ENCODE results near the gene SMAD4. TPM values are rescaled to one million over a fixed set of nuclear protein-coding genes. Genes with fewer than 3 reads are reported as not detected.
"Not testable (repeated sequence)": the region's sequence is repeated elsewhere in the genome, so short reads cannot be mapped to it uniquely, and the experiment has no call there.

Gene SMAD4
- total RNA-seq, 1 donor, result 110 TPM

DNA sequence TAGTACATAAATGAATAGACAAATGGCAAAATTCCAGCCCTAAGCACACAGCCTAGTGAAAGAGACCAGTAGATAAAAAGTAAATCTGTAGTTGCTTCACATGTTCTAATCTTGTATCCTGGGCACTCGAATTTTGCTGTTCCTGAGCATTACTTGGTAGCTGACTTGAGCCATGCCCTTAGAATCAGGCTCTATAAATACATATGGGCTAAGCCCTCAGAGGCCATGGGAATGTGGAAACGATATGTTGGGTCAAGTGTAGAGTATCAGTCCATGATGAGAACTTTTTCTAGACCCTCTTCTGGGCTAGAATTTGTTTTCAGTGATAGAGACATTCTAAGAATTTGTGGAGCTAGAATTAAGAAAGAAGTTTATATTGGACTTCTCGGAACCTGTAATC lies 40.3 kb upstream of the SMAD4 start:
- H3K4me3 ChIP-seq (ENCODE audit: low read depth, low read length), result no peak overlapping the region
- TF ChIP-seq, protein P1, sequence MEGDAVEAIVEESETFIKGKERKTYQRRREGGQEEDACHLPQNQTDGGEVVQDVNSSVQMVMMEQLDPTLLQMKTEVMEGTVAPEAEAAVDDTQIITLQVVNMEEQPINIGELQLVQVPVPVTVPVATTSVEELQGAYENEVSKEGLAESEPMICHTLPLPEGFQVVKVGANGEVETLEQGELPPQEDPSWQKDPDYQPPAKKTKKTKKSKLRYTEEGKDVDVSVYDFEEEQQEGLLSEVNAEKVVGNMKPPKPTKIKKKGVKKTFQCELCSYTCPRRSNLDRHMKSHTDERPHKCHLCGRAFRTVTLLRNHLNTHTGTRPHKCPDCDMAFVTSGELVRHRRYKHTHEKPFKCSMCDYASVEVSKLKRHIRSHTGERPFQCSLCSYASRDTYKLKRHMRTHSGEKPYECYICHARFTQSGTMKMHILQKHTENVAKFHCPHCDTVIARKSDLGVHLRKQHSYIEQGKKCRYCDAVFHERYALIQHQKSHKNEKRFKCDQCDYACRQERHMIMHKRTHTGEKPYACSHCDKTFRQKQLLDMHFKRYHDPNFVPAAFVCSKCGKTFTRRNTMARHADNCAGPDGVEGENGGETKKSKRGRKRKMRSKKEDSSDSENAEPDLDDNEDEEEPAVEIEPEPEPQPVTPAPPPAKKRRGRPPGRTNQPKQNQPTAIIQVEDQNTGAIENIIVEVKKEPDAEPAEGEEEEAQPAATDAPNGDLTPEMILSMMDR (IDR thresholded peaks at IDR 0.05; ENCODE audit: insufficient read depth, low read depth, low read length), result no peak
- DNase-seq (ENCODE audit: low read depth), result no peak

DNA sequence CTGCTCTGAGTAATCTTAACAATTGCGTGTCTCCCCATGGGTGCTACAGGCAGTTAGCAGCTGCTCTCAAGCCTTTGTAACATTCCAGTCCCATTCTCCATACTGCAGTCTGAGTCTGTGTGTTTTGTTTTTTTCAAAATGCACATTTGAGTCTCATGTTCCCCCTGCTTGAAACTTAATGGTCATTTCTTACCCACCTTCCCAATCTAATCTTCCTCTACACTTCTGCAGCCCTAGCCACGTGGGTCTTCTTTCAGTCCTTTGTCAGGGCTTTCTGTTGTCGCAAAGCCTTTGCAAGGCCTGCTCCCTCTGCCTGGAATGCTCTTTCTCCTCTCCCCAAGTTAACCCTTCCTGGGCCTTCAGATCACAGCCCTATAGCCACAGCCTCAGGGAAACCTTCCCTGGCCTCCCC lies 37.7 kb upstream of the SMAD4 start:
- DNase-seq (ENCODE audit: low read depth), result no peak
- no peak overlapping the region for H3K4me3 ChIP-seq (ENCODE audit: low read depth, low read length)
- TF ChIP-seq, protein P1 (IDR thresholded peaks at IDR 0.05; ENCODE audit: insufficient read depth, low read depth, low read length), result no peak

DNA sequence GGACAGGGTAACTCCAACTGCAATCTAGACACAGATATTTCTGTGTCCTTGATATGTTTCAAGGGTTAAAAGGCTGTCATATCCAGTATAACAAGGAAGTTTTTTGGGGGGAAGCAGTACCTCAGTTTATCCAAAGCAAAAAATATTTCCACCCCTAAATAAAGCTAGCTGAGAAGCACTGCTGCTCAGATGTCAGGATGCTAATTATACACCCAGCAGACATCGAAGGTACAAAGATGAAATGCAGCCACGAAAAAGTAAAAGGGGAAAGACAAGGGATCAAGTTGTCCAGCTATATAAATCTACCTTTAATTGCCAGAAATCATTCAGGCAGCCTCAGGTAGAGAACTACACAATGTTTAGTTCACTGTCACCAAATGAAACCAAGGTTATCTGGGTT lies 36.0 kb upstream of the SMAD4 start:
- no peak overlapping the region for H3K4me3 ChIP-seq (ENCODE audit: low read depth, low read length)
- TF ChIP-seq, protein P1 (IDR thresholded peaks at IDR 0.05; ENCODE audit: insufficient read depth, low read depth, low read length), result no peak
- no peak for DNase-seq (ENCODE audit: low read depth)

DNA sequence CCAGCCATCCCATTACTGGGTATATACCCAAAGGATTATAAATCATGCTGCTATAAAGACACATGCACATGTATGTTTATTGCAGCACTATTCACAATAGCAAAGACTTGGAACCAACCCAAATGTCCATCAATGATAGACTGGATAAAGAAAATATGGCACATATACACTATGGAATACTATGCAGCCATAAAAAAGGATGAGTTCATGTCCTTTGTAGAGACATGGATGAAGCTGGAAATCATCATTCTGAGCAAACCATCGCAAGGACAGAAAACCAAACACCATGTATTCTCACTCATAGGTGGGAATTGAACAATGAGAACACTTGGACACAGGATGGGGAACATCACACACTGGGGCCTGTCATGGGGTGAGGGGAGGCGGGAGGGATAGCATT lies 26.8 kb upstream of the SMAD4 start:
- H3K4me3 ChIP-seq (ENCODE audit: low read depth, low read length); DNase-seq (ENCODE audit: low read depth): not testable (repeated sequence)

DNA sequence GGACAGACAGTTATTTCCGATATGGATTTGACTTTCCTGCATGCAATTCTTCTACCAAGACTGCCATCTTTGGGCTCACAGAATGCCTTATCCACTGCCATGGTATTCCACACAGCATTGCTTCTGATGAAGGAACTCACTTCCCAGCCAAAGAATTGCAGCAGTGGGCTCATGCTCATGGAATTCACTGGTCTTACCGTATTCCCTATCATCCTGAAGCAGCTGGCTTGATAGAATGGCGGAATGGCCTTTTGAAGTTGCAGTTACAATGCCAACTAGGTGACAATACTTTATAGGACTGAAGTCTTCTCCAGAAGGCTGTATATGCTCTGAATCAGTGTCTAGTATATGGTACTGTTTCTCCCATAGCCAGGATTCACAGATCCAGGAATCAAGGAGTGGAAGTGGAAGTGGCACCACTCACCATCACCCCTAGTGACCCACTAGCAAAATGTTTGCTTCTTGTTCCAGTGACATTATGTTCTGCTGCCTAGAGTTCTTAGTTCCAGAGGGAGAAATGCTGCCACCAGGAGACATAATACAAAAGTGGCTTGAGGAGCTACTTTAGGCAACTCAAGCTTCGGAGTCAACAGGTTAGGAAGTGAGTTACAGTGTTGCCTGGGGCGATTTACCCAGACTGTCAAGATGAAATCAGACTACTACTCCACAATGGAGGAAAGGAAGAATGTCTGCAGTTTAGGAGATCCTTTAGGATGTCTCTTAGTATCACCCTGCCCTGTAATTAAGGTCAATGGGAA lies 23.8 kb upstream of the SMAD4 start:
- H3K4me3 ChIP-seq (ENCODE audit: low read depth, low read length), result no peak overlapping the region
- TF ChIP-seq, protein P1 (IDR thresholded peaks at IDR 0.05; ENCODE audit: insufficient read depth, low read depth, low read length), result no peak
- no peak for DNase-seq (ENCODE audit: low read depth)

DNA sequence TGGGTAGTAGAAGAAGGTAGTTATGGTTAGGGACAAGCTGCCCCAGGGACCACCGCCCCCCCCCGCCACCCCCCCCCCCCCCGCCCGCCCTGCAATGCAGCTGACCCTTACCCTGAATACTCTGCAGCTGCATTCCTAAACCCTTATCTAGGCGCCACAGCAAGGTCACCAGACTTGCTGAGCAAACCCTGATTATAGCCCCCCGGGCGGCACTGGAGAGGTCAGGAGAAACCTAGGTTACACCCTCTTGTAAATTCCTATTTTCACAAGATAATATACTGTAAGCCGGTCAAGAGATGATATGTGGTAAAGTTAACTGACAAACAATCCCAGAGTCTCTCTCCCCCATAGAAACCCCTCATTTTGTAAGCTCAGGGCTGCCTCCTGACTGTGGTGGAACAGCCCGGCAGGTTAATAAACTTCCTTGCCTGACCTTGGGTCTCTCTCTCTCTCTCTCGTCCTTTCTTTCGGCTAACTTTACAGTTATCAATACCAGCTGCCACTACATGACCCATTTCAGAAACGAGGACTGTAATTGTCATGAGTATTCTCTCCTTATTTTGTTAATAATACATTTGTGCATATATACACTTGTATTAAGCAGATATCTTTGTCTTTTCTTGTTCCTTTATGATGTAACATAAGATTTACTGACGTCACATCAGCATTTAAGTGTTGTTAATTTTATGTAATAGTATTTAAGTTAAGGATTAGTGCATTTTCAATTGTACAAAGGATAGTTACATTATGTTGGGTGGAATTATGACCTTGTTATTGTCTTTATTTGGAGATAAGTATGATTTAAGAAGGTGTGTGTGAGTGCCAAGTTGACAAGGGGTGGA lies 22.8 kb upstream of the SMAD4 start:
- TF ChIP-seq, protein P1 (IDR thresholded peaks at IDR 0.05; ENCODE audit: insufficient read depth, low read depth, low read length), result no peak
- H3K4me3 ChIP-seq (ENCODE audit: low read depth, low read length), result no peak overlapping the region
- DNase-seq (ENCODE audit: low read depth), result no peak

DNA sequence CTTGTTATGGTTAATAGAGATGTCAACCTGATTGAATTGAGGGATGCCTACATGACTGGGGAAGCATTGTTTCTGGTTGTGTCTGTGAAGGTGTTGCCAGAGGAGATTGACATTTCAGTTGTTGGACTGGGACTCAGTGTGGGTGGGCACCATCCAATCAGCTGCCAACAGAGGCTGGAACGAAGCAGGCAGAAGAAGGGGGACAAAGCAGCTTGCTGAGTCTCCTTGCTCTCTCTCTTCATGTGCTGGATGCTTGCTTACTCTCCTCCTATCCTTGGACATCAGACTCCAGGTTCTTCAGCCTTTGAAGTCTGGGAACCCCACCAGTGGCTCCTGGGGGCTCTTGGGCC lies 22.2 kb upstream of the SMAD4 start:
- DNase-seq (ENCODE audit: low read depth), result no peak
- TF ChIP-seq, protein P1 (IDR thresholded peaks at IDR 0.05; ENCODE audit: insufficient read depth, low read depth, low read length), result no peak
- H3K4me3 ChIP-seq (ENCODE audit: low read depth, low read length), result no peak overlapping the region
